NCI-H2196 (cell line): ENCODE results near the gene OR10G6.
"Not testable (repeated sequence)": the region's sequence is repeated elsewhere in the genome, so short reads cannot be mapped to it uniquely, and the experiment has no call there.

Experiments
- DNase-seq: peaks from one replicate; lab custom pipeline; 2025; ENCODE audit not compliant: unreplicated experiment; lab: John Stamatoyannopoulos, UW

OR10G6 gene, protein sequence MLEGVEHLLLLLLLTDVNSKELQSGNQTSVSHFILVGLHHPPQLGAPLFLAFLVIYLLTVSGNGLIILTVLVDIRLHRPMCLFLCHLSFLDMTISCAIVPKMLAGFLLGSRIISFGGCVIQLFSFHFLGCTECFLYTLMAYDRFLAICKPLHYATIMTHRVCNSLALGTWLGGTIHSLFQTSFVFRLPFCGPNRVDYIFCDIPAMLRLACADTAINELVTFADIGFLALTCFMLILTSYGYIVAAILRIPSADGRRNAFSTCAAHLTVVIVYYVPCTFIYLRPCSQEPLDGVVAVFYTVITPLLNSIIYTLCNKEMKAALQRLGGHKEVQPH

DNA sequence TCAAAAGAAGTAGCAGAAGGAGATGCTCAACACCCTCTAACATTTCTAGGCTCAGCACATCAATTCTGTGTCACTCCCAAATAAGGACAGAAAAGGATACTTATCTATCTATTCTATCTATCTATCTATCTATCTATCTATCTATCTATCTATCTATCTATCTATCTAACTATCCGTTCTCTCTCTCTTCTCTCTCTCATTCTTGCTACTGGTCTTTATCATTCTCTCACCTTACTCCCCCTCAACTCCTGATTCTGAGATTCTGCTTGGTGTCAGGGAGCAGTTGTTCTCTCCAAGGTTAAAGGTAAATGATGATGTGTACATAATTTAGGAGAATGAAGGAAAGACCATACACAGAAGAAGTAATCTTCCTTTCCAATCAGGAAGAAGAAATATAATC is at the start of gene OR10G6:
TSS of gene OR10G6 (minus strand) at position 43 of the 400 bp plus-strand sequence. CDS start at position 43, 0 bp downstream.
- no peak for DNase-seq

DNA sequence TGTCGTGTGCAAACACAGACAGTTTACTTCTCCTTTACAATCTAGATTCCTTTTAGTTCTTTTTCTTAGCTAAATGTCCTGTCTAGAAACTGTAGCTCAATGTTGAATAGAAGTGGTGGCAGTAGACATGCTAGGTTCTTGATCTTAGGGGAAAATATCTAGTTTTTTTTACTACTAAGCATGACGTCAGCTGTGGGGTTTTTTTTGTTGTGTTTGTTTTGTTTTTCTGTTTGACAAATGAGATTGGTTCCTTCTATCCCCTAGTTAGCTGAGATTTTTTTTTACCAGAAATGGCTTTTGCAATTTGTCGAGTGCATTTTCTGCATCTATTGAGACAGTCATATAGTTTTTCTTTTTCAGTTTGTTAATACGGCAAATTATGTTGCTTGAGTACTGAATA is 48.5 kb upstream of the OR10G6 start:
- DNase-seq = no peak

DNA sequence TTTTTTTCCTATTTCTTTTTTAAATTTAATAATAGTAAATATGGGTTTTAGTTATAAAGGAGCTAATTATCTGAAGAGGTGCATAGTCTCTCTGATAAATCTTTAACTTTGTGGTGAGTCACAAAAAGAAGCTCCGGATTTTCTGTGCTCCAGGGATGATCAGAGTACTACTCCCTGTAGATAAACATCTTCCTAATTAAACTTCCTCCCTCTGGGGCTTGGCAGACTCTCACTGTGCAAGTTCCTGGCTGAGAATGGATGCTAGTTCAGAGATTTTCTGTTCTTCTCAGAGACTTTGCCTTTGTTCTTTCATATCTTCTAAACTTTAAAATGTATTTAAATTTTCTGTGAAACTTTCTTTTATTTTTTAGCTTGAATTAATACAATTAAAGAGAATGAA is 46.3 kb upstream of the OR10G6 start, which contains the start of gene OR10G7:
TSS of gene OR10G7 (minus strand) at position 72 of the 400 bp plus-strand sequence. CDS start 2,324 bp downstream, outside the sequence.
- no peak for DNase-seq

DNA sequence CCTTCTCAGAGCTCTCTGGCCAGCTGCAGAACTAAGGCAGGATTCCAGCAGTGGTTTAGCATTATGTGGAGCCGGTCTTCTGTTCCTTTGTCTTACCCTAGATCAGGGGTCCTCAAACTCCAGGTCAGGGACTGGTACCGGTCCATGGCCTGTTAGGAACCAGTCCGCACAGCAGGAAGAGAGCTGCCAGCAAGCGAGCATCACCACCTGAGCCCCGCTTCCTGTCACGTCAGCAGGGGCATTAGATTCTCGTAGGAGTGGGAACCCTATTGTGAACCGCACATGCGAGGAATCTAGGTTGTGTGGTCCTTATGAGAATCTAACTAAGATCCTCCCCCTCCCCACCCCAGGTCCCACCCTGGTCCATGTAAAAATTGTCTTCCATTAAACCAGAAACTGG is 44.6 kb upstream of the OR10G6 start:
- no peak for DNase-seq

DNA sequence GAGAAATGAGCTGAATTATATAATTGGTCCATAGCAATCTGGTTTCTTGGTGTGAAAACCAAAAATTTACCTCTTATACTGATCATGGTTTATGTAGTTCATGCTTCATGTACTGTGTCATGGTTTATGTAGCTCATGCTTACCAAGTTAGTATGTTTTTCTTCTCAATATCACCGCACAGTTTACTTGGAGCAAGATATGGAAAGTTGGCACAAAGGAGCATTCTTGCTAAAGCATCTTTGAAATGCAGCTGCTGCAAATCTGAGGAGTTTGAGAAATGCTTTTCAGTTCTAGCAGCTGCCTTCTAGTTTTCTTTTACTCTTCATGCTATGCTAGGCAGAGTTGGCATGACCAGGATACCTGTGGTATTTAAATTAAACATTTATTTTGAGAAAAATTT is 41.7 kb upstream of the OR10G6 start:
- no peak for DNase-seq

DNA sequence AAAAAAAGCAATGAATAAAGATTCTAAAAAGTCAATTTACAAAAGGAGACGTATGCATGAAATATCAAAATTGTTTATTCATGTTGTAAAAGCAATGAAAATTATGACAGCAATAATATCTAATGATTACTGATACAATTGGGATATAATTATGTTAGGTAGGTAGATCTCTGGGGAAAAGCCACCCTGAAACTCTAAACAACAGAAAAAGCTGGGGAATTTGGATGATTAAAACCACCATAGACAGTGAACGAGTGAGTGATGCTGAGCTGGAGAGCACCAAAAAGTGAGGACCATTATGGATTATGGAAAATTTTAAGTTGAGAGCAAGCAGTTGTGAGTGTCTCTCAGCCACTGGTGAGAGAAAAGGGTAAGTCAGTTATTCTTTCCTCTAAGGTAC is 31.5 kb upstream of the OR10G6 start, which contains the start of gene OR10G8:
TSS of gene OR10G8 (plus strand) at position 301 of the 400 bp plus-strand sequence. CDS start 2,825 bp downstream, outside the sequence.
- DNase-seq = no peak

DNA sequence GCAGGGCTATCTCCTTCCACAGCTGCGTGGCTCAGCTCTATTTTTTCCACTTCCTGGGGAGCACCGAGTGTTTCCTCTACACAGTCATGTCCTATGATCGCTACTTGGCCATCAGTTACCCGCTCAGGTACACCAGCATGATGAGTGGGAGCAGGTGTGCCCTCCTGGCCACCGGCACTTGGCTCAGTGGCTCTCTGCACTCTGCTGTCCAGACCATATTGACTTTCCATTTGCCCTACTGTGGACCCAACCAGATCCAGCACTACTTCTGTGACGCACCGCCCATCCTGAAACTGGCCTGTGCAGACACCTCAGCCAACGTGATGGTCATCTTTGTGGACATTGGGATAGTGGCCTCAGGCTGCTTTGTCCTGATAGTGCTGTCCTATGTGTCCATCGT is 20.9 kb upstream of the OR10G6 start:
- DNase-seq = not testable (repeated sequence)

DNA sequence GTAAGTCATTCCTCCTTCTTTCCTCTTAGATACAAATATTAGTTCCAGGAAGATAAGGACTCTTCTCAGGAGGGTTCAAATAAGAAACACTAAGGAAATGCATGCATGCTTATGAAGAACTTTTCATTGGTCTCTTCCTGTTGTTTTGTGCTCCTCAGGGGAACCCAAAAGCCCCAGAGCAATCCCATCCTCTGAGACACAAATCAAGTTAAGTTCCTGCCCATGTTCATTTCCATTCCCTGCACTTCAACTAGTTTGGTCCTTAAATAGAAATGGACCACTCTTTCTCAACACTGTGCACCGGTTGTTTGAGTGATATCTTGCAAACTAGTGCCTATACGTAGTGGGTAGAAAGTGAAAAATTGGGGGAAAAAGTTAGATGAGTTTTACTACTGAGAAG is 17.7 kb upstream of the OR10G6 start, which contains the start of gene OR10G4:
TSS of gene OR10G4 (plus strand) at position 301 of the 400 bp plus-strand sequence. CDS start 2,578 bp downstream, outside the sequence.
- no peak for DNase-seq

DNA sequence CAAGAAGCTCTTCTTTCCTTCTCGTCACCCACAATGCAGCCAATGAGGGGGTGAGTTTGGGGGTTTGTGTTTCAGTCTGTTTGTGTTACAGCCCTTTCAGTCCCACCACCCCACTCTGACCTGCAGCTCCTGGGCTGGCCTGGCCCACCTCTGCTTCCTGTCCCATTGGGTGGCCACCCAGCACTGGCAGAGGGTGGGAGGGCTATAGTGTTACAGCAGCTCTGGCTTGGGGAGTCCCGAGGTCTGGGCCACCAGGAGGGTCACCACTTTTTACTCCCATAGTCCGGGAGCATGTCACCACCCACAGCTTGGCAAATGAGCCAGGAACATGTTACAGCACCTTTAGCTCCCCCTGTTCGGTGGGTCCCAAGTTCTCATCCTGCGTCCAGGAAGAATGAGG is 15.7 kb downstream of the OR10G6 start:
- DNase-seq = no peak

DNA sequence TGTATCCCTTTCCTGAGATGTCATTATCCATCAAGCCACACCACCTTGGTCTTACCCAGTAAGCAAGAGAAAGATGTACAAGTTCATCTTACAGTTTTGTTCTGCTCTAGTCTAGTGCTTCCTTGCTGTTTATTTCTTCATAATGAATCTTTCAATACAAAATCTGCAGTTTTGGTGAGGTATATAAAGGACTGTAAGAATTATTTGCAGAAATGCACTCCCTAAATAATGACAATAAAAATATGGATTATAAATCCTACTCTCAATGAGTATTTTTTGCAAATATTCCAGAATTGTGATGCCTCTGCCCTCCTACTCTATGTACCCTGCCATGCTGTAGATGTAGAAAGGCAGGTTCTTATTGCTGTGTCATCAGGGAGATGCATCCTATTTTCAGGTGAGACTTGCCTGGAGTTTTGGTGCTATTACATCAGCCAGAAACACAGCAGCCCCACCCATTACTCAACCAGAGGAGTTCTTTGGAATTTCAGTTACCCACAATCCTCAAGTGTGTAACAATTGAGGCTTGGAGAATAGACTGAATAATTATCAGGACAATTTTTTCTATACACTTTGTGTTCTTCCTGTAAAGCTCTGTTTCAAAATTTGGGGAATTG is 17.1 kb downstream of the OR10G6 start, which contains the start of gene OR10S1:
TSS of gene OR10S1 (minus strand) at position 51 of the 617 bp plus-strand sequence. CDS start 117 bp downstream, outside the sequence.
- DNase-seq = no peak

DNA sequence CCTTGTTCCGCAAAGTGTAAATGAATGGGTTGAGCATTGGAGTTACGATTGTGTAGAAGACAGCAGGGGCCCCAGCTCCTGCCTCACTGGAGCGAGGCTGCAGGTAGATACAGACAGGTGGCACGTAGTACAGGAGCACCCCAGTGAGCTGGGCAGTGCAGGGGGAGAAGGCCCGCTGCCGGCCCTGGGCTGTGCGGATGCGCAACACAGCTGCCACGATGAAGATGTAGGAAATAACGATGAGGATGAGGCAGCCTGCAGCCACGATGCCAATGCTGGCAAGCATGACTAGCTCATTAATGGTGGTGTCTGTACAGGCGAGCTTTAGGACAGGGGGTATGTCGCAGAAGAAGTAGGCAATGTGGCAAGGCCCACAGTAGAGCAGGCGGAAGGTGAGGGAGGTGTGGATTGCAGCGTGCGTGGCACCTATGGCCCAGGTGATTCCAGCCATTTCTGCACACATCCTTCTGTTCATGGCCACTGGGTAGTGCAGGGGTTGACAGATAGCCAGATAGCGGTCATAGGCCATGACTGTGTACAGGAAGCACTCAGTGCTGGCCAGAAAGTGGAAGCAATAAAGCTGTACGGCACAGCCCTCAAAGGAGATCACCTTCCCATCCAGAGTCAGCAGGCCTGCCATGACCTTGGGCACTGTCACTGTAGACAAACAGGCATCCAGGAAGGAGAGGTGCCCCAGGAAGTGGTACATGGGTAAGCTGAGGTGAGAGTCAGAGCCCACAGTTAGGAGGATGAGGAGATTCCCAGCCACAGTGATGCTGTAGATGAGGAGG is 18.0 kb downstream of the OR10G6 start:
- DNase-seq = no peak

DNA sequence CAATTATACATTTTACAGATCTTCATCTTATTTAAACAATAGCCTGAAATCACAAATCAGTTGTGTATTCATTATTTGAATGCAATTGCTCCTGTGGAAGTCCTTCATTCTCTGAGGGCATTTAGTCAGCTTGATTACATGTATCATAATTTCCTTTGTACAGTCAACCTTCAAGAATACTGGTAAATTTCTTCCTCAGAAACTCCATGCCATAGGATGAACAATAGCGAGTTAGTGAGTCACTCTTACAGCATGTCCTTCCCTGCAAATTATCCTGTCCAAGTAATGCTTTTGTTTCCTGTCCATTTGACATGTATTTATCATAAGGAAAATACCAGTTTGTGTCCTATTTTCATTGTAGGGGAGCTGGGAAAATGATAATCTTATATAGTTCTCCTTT is 21.1 kb downstream of the OR10G6 start:
- DNase-seq = no peak

DNA sequence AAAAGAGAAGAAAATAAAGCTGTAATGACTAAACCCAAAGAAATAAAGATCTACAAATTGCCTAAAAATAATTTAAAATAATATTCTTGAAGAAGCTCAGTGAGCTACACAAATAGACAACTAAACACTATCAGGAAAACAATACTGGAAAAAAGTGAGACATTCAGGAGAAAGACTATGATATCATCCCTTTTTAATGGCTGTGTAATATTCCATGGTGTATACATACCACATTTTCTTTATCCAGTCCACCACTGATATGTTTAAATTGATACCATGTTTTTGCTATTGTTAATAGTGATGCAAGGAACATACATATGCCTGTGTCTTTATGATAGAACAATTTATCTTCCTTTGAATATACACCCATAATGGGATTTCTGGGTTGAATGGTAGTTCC is 38.2 kb downstream of the OR10G6 start:
- DNase-seq = no peak

DNA sequence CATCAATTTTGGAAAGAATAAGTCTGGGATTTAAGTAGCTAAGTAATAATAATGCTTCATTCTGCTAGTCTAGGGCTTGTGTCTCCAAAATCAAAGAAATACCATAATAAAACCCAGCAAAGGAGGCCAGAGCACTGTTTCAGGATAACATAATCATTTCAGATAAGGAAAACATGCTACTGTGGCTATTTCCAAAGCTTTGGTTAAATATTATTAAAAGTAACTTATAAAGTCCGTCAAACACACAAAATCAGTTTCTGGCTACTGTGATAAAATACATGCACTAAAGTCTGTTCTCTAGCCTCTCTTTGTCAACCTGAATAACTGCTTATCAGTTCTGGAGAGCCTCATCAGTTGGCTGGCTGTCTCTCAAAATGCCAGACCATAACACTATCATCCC is 49.8 kb downstream of the OR10G6 start:
- no peak for DNase-seq
